HG03159 (cell line): ENCODE measurements around the gene IGFBP5.

Experiments used
- ATAC-seq: cut with Tn5 transposase; IDR thresholded peaks from one replicate; pipeline ENCODE4 v1.9.1; 2021; ENCODE audit warnings: mild to moderate bottlenecking, moderate library complexity; ENCODE audit not compliant: unreplicated experiment

IGFBP5 gene

DNA sequence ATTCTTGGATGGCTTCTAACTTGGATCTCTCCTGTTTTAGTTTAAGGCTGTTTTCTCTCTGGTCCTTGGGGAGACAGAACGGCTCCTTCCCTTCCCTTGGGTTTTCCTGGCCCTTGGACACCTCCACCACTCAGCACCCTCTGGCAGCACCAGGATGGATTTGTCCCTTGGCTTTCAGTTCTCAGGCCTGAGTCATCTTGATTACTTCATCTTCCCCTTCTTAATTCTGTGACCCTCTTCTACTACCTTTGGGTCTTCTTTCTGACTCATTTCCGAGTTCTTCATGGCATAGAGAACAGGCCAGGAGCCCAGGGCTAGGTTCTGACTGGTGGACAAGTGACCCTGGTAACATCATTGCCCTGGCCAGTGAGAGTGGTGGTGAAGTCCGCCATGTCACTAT lies 47.2 kb downstream of the IGFBP5 start:
- no peak for ATAC-seq

- no peak for ATAC-seq
Observed at GRCh38 chr2:216646116-216646515, 49.2 kb downstream of the IGFBP5 start.

DNA sequence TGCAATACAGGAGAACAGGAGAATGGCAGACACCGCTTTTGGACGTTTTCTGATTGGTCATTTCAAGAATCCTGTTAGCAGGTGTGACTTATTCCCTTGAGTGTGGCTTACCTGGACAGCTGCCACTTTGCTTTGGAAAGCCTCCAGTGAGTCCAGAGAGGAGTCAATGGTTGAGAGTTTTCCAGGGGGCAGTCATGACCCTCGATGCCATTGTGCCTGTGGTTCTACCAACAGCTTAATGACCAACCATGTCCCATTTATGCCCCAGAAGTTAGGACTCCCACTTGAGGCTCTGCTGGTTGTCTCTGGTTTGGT lies 49.8 kb downstream of the IGFBP5 start:
- ATAC-seq: no peak

DNA sequence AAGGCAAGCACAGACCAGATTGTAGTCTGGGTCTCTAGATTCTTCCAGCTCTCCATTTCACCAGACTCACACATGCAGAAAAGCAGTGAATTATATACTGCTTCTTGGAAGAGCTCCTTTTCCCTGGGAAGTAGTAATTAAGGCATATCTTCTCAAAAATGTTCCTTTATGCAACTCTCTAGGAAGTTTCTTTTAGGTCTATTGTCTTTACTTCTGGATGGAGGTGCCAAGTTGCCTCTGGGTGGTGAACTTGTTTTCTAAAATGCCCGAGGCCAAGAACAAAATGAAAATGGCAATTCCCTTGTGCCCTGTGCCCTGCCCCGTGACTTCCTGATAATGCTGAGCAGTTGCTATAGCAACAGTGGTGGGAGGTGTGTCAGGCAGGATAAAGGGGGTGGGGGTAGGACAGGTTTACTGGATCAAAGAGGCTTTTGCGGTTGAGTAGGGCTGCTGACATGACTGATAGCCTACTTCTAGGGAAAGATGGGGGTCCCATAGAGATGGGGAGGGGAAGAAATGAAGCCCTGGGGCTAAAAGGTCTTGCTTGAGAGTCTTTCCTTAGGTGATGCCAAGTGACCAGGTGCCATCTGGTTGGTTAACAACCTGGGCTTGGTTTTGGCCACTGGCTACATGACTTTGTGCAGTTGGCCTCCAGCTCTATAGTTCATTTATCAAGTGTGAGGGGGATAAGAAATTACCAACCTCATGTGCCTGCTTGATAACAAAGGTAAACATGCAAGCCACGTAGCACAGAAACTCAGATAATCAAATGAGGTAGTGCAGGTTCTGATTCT lies 50.3 kb downstream of the IGFBP5 start:
- no peak for ATAC-seq

DNA sequence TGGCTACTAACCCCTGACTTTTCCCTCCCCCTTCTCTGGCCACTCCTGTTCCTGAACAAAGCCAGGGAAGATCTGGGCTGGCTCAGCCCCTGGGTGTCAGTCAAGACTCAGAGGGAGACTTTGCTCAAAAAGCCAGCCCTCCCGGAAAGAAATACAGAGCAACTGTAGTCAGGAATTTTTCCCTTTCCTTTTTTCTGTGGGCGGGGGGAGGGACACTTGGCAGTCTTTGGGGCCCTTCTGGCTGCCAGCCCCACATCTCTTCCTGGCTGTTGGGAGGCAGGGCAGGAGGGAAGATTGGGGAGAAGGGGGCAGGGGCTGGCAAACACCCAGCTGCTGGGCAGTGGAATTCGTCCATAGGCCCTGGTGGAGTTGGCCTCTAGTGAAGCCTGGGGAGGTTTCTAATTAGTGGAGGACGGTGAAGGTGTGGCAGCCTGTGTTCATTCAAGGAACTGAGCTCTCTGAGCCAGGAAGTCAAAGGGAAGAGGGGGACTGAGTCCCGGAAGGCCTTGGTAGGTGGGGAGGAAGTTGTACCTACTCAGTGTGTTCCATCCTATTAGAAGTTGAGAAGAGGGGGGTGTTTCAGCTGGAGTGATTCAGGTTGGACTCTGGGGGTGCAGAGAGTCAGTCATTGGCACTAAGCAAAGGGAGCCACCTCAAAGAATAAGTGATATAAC lies 51.2 kb downstream of the IGFBP5 start:
- no peak for ATAC-seq

DNA sequence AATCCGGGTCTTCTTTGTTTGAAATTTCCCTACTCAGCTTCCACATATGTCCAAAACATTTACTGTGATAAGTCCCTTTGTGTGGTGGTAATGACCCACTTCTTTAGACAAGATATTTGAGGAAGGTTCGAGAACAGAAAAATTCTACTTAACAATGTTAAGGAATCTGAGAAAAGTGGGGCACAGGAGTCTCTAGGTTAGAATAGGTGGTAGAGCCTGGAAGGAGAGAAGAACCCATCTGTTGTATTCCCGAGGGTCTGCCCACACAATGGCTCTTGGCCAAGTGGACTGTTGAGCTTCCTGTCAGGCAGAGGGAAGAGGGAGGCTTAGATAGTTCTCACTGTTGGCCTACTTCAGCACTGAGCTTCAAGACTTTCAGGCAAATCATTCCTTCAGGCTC lies 57.9 kb downstream of the IGFBP5 start:
- no peak for ATAC-seq

- ATAC-seq: no peak
Observed at GRCh38 chr2:216636551-216637450, 58.5 kb downstream of the IGFBP5 start.

GRCh38 chr2:216635701-216636550 lies 59.4 kb downstream of the IGFBP5 start:
- ATAC-seq: no peak

DNA sequence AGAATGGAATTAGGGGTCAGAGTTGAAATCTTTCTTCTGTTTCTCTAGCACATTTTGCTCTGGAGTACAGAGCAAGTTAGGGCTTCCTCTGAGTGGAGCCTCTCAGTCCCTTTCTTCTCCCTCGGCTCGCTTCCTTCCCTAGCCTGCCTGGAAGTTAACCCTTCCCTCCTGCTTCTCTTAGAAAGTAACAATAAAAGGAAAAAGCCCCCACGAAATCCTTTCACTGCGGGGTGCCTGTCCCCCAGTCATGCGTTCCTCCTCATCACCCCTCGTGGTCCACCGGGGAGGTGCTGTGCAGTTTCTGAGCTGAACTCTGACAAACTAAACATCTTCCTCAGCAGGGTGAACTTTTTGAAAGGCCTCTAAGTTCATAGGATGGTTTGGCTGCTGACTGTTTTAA lies 60.2 kb downstream of the IGFBP5 start:
- ATAC-seq: no peak

GRCh38 chr2:216634370-216635148 lies 60.8 kb downstream of the IGFBP5 start:
- no peak for ATAC-seq

GRCh38 chr2:216633616-216634369 lies 61.6 kb downstream of the IGFBP5 start:
- no peak for ATAC-seq

GRCh38 chr2:216632952-216633615 lies 62.3 kb downstream of the IGFBP5 start, which contains the start of gene IGFBP2:
Gene IGFBP2 (plus strand): TSS chr2:216633420. CDS start chr2:216633524, 104 bp downstream.
- no peak for ATAC-seq

DNA sequence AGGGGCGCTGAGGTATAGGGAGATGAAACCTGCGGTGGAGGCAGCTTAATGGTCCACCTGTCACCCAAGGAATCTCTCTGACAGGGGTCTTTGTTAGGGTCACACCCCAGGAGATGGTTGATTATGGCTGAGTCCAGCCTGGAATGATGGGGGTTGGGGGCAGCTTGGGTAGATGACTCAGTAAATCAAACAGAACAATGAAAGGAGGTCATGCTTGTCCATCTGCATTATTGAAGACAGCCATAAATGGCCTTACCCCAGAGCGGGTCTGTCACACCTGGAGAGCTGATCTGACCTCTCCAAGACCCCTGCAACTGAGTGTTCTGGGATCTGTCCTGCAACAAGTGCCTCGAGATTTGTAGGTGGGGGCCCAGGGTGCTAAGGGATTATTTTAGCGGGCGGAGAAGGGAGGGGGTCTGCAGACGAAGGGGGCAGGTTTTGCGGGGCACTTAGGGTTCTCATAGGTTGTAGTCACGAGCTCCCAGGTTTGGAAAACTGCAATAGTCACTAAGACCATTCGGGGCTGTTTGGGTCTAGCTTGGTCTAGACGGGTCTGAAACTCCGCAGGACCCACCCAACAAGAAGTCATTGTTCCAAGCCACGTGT lies 62.9 kb downstream of the IGFBP5 start:
- no peak for ATAC-seq

DNA sequence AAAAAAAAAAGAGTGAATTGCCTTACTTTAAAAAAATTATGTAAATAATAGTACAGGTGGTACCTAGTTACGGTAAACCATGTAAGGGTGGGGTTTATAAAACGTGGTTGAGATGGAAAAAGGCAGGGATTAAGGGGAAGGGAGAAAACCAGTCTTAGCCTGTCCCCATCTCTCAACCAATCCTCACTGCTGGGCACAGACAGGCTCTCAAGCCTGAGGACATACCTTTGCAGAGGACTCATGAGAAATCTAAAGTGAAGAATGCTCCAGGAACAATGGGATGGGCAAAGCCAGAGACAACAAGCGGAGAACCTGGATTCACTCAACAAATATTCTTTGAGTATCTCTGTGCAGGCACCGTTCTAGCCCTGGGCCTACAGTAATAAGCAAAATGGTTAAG lies 65.6 kb downstream of the IGFBP5 start:
- no peak for ATAC-seq

GRCh38 chr2:216626875-216627245 lies 68.5 kb downstream of the IGFBP5 start:
- ATAC-seq: no peak

GRCh38 chr2:216626168-216626874 lies 69.0 kb downstream of the IGFBP5 start:
- no peak for ATAC-seq

GRCh38 chr2:216624251-216624650 lies 71.1 kb downstream of the IGFBP5 start:
- ATAC-seq: no peak

DNA sequence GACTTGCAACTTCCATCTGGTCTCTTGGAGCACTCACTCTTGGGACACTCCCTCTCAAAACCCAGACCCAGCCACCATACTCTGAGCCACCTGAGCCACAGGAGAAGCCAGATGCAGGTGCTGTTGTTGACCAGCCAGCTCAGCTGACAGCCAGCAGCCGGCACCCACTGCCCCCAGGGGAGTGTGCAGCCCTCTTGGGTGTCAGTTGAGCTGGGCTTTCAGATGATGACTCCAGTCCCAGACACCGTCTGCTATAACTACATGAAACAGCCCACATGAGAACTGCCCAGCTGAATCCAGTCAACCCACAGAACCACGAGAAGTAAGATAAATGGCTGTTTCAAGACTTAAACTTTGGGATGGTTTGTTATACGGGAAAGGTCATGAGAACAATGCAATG lies 72.8 kb downstream of the IGFBP5 start:
- no peak for ATAC-seq
